Mammary epithelial cell (primary cell): Measurements from ENCODE around the gene CALML6.

Source experiments
- CTCF ChIP-seq, 2 donors: IDR thresholded peaks in 1 of 2; conservative IDR thresholded peaks in 1 of 2; 2 replicates each; pipeline ENCODE4 v1.5.1; 2011 to 2012; ENCODE audit warnings: inconsistent platforms in 2 of 2, low read length in 2 of 2, mild to moderate bottlenecking in 2 of 2, control low read depth in 1 of 2, low read depth in 1 of 2; ENCODE audit not compliant: insufficient read depth in 1 of 2; ENCODE audit errors: extremely low read depth in 1 of 2
- EZH2 ChIP-seq: IDR thresholded peaks from 2 replicates; pipeline ENCODE4 v1.6.1; 2012; ENCODE audit warnings: low read length, inconsistent platforms, borderline replicate concordance

GRCh38 chr1:1883092-1883873 is 31.8 kb upstream of the CALML6 start:
- TF ChIP-seq CTCF (conservative IDR thresholded peaks at IDR 0.05 in 1 of 2, IDR thresholded peaks at IDR 0.05 in 1 of 2; ENCODE audit: extremely low read depth in 1 of 2, insufficient read depth in 1 of 2, low read depth in 1 of 2, low read length in 2 of 2) (no peak), EZH2 (no peak)
